HepG2 (cell line): Measurements from ENCODE around the gene SURF6. TPM values are rescaled to one million over a fixed set of nuclear protein-coding genes. Genes with fewer than 3 reads are reported as not detected.
"Not testable (repeated sequence)": the region's sequence is repeated elsewhere in the genome, so short reads cannot be mapped to it uniquely, and the experiment has no call there.

ENCODE experiments used
- ATAC-seq: fragments of 200-7000 bp; cut with Tn5 transposase; 3 replicates; pipeline ENCODE4 v1.9.1; 2020; ENCODE audit warnings: mild to moderate bottlenecking, moderate library complexity
- BruUV-seq: library from RNA; stranded (reverse); fragments of 400-500 nt; replicated peaks from 2 replicates; lab custom pipeline; 2021; lab: Mats Ljungman, UMichigan
- CTCF ChIA-PET: fragments of 300-600 bp; formaldehyde crosslinking; extraction: SDS; loops from one replicate; lab custom pipeline; 2021; ENCODE audit warnings: low total read pairs, inconsistent platforms, low intra/inter-chr PET ratio; lab: Yijun Ruan, JAX
- POLR2A ChIA-PET: fragments of 350-600 bp; sonication (Branson Sonifier 250); formaldehyde crosslinking; loops from one replicate; lab custom pipeline; 2020; ENCODE audit warnings: antibody characterized with exemption, inconsistent platforms; lab: Yijun Ruan, JAX
- DNase-seq: peaks from one replicate; pipeline ENCODE4 v3.0.0-alpha.2; 2015; ENCODE audit warnings: low spot score
- FAIRE-seq: peaks from 3 replicates; lab custom pipeline; 2011; peaks lifted over from hg19 to GRCh38; lab: Jason Lieb, UNC
- H2AFZ ChIP-seq: one replicate; pipeline ENCODE4 v1.6.1; 2011; ENCODE audit warnings: low read length, inconsistent platforms
- H3K27ac ChIP-seq: fragments of 300-600 bp; 3 replicates; pipeline ENCODE4 v1.8.0; 2011; ENCODE audit warnings: mixed run types, mild to moderate bottlenecking, mixed read lengths, low read length, inconsistent platforms; ENCODE audit not compliant: insufficient read depth; ENCODE audit errors: extremely low read length
- H3K27me3 ChIP-seq, 2 experiments: fragments of 200-600 bp in 1 of 2; 2 replicates in 1 of 2; 3 replicates in 1 of 2; pipeline versions ENCODE4 v1.6.0 to v1.8.0; 2011; ENCODE audit warnings: low read length in 2 of 2, mild to moderate bottlenecking in 2 of 2, moderate library complexity in 2 of 2, inconsistent platforms in 1 of 2; ENCODE audit not compliant: insufficient read depth in 2 of 2, control insufficient read depth in 1 of 2
- H3K36me3 ChIP-seq, 2 experiments: fragments of 200-600 bp in 1 of 2; replicated peaks in 1 of 2; 2 replicates in 1 of 2; 3 replicates in 1 of 2; pipeline versions ENCODE4 v1.5.1 to v1.8.0; 2011; ENCODE audit warnings: low read length in 2 of 2, inconsistent platforms in 1 of 2; ENCODE audit not compliant: insufficient read depth in 2 of 2, control insufficient read depth in 1 of 2
- H3K4me1 ChIP-seq: 2 replicates; pipeline ENCODE4 v1.5.1; 2012; ENCODE audit warnings: low read length, inconsistent platforms; ENCODE audit not compliant: insufficient read depth
- H3K4me2 ChIP-seq: 2 replicates; pipeline ENCODE4 v1.6.0; 2011; ENCODE audit warnings: low read depth, low read length, inconsistent platforms
- H3K4me3 ChIP-seq, 3 experiments: fragments of 200-600 bp in 1 of 3; sonication (generic), shearing (Covaris generic) in 1 of 3; replicated peaks in 1 of 3; 2 replicates each; pipeline ENCODE4 v1.5.1; 2011 to 2016; ENCODE audit warnings: low read length in 3 of 3, inconsistent platforms in 2 of 3, low read depth in 2 of 3, mild to moderate bottlenecking in 2 of 3, control low read depth in 1 of 3, mixed read lengths in 1 of 3; ENCODE audit not compliant: insufficient read depth in 1 of 3
- H3K79me2 ChIP-seq: one replicate; pipeline ENCODE4 v1.6.1; 2011; ENCODE audit warnings: low read length, inconsistent platforms; ENCODE audit not compliant: insufficient read depth
- H3K9ac ChIP-seq: 2 replicates; pipeline ENCODE4 v1.6.0; 2011; ENCODE audit warnings: mild to moderate bottlenecking, low read depth, low read length, inconsistent platforms; ENCODE audit not compliant: insufficient read depth
- H3K9me3 ChIP-seq: 2 replicates; pipeline ENCODE4 v1.5.1; 2012; ENCODE audit warnings: mild to moderate bottlenecking, low read length
- H4K20me1 ChIP-seq: 2 replicates; pipeline ENCODE4 v1.6.0; 2011; ENCODE audit warnings: inconsistent platforms, mild to moderate bottlenecking, low read length, moderate library complexity; ENCODE audit not compliant: insufficient read depth
- ZBTB33 ChIP-seq: sonication (generic); formaldehyde crosslinking; IDR thresholded peaks from 2 replicates; pipeline ENCODE4 v1.4.0; 2020; ENCODE audit warnings: missing genetic modification reagents
- ZBTB38 ChIP-seq: sonication (generic); formaldehyde crosslinking; IDR thresholded peaks from 2 replicates; pipeline ENCODE4 v1.5.1; 2020; ENCODE audit warnings: mild to moderate bottlenecking, missing genetic modification reagents
- ZNF460 ChIP-seq: sonication (generic); formaldehyde crosslinking; IDR thresholded peaks from 2 replicates; pipeline ENCODE4 v1.5.1; 2020; ENCODE audit warnings: missing genetic modification reagents, mild to moderate bottlenecking, borderline replicate concordance
- ZNF770 ChIP-seq: sonication (generic); formaldehyde crosslinking; IDR thresholded peaks from 2 replicates; pipeline ENCODE4 v1.5.0; 2020; ENCODE audit warnings: mild to moderate bottlenecking, missing genetic modification reagents
- WGBS: methylation state at CpG from one replicate; pipeline ENCODE4 v1.1.6; 2017; ENCODE audit warnings: low lambda C conversion rate; 5-methylcytosine and 5-hydroxymethylcytosine counted together
- in situ Hi-C: cut with HindIII; loops from 2 replicates; pipeline ENCODE4 v1.10.0; 2017; ENCODE audit warnings: low pct_unique_long_range_greater_than_20kb; ENCODE audit not compliant: extremely low pct_ligation_motif_present
- intact Hi-C: fragments of 100-400 bp; cut with micrococcal nuclease; formaldehyde crosslinking; loops from one replicate; pipeline ENCODE4 v1.10.0; 2022; ENCODE audit not compliant: unreplicated experiment
- polyA plus RNA-seq, 8 experiments: library from polyadenylated mRNA; depleted of rRNA in 3 of 8; stranded (reverse) in 7 of 8; unstranded in 1 of 8; fragments of >200 nt; fragmentation: Illumina TruSeq in 4 of 8; extraction: Trizol in 4 of 8; gene quantifications; 2 replicates each; pipeline versions ENCODE4 v1.2.1 to v1.2.3, GENCODE V29; 2011 to 2016; ENCODE audit warnings: low read depth in 4 of 8, missing spikeins in 1 of 8, mixed read lengths in 1 of 8; ENCODE audit not compliant: insufficient read depth in 1 of 8
- total RNA-seq, 5 experiments: library from RNA; depleted of rRNA; stranded (reverse); fragments of >200 nt; fragmentation: Illumina TruSeq; extraction: Trizol; gene quantifications; 2 replicates each; pipeline ENCODE4 v1.2.3, GENCODE V29; 2016; ENCODE audit warnings: low read depth in 1 of 5

Gene SURF6
- total and polyA plus RNA-seq, 2 of the 13 experiments (the other 11 are each of a cell fraction or from before 2014, with no cell fraction given): 5.9 to 14.7 TPM

DNA sequence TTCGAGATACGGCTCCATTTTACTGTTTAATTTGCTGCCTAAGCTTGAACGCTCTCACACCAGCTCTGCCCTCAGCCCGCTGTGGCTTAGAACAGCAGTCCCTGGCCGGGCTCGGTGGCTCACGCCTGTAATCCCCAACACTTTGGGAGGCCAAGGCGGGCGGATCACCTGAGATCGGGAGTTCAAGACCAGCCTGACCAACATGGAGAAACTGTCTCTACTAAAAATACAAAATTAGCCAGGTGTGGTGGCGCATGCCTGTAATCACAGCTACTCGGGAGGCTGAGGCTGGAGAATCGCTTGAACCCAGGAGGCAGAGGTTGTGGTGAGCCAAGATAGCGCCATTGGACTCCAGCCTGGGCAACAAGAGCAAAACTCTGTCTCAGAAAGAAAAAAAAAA is 41.3 kb upstream of the SURF6 start:
- ATAC-seq, H3K9me3 ChIP-seq, intact Hi-C loops, H3K27me3 ChIP-seq, DNase-seq, H2AFZ ChIP-seq, BruUV-seq, in situ Hi-C loops, FAIRE-seq, H3K27ac ChIP-seq, CTCF ChIA-PET: not testable (repeated sequence)
- peaks cover 32% of the 10 kb centered on the region for H3K79me2 ChIP-seq
- 72% methylated on average over 14 of the region's 14 CpGs for WGBS
- H3K4me2 ChIP-seq: peak overlapping the region; percentile 87
- peaks cover 57% of the 10 kb centered on the region for H3K4me1 ChIP-seq
- peaks cover 2 to 12% of the 10 kb centered on the region in 2 experiments; a peak in 3 of 5 replicates for H3K36me3 ChIP-seq
- peak overlapping the region; percentile 99; the same call in 1 of the 2 replicates for H3K9ac ChIP-seq
- peaks cover 28% of the 10 kb centered on the region for H4K20me1 ChIP-seq
- TF ChIP-seq ZBTB33 (CRISPR knock-in tag): 0 out of 2 replicates have a peak, but pooled peaks have one; percentile 38
- peak; percentile 86 for TF ChIP-seq ZNF460 (CRISPR knock-in tag)
- TF ChIP-seq ZBTB38: peak; percentile 96
- TF ChIP-seq ZNF770 (CRISPR knock-in tag): peak; percentile 23; the same call in 1 of the 2 replicates
- peak overlapping the region in 2 of 3 experiments; percentile 75 to 86; a peak in 2 of 6 replicates for H3K4me3 ChIP-seq
- POLR2A ChIA-PET: interaction anchor here (1.2 to 3.3 kb wide), 7 partner anchors 9 to 82 kb away, joined by 3 to 16 read pairs (median 6); partner anchors contain the start of genes CACFD1, MED22 and RPL7A
